Aorta (tissue), 5 donors: ENCODE results near the gene ARID4B. TPM values are rescaled to one million over a fixed set of nuclear protein-coding genes. Genes with fewer than 3 reads are reported as not detected.

Experiments used
- ATAC-seq: fragments of 200-7000 bp; cut with Tn5 transposase; one replicate; pipeline ENCODE4 v1.9.1; 2022; ENCODE audit warnings: moderate library complexity; ENCODE audit not compliant: low FRiP score
- DNase-seq, 2 donors: peaks; one replicate each; pipeline ENCODE4 v3.0.0-alpha.2; 2020
- H3K27ac ChIP-seq, 2 donors: one replicate each; pipeline ENCODE4 v1.5.1; 2013; ENCODE audit warnings: low read length in 2 of 2, mild to moderate bottlenecking in 2 of 2, moderate library complexity in 2 of 2, control low read depth in 1 of 2, inconsistent platforms in 1 of 2, low read depth in 1 of 2
- H3K27me3 ChIP-seq, 2 donors: one replicate each; pipeline ENCODE4 v1.6.1; 2013; ENCODE audit warnings: control low read depth in 1 of 2, low read length in 1 of 2, mild to moderate bottlenecking in 1 of 2, moderate library complexity in 1 of 2; ENCODE audit not compliant: insufficient read depth in 2 of 2, control insufficient read depth in 1 of 2
- H3K36me3 ChIP-seq, 2 donors: one replicate each; pipeline ENCODE4 v1.6.1; 2013; ENCODE audit warnings: control low read depth in 1 of 2, low read length in 1 of 2, mild to moderate bottlenecking in 1 of 2; ENCODE audit not compliant: insufficient read depth in 2 of 2, control insufficient read depth in 1 of 2
- H3K4me1 ChIP-seq, 2 donors: one replicate each; pipeline ENCODE4 v1.6.1; 2013; ENCODE audit warnings: low read length in 2 of 2, control low read depth in 1 of 2, mild to moderate bottlenecking in 1 of 2, moderate library complexity in 1 of 2; ENCODE audit not compliant: insufficient read depth in 2 of 2, control insufficient read depth in 1 of 2
- H3K4me3 ChIP-seq, 2 donors: one replicate each; pipeline ENCODE4 v1.5.1; 2013; ENCODE audit warnings: low read length in 2 of 2, control low read depth in 1 of 2, mild to moderate bottlenecking in 1 of 2
- H3K9me3 ChIP-seq: one replicate; pipeline ENCODE4 v1.6.1; 2013; ENCODE audit warnings: mild to moderate bottlenecking, low read length; ENCODE audit not compliant: control insufficient read depth
- WGBS, 2 donors: extraction: QIAGEN DNeasy Blood & Tissue Kit; methylation state at CpG; one replicate each; pipeline ENCODE4 v1.1.7; 2013; 5-methylcytosine and 5-hydroxymethylcytosine counted together
- intact Hi-C, 2 donors: fragments of 100-400 bp; cut with DNase I; formaldehyde crosslinking; loops; one replicate each; pipeline versions ENCODE4 v1.14.2 to v1.15.0; 2022
- polyA plus RNA-seq, 2 donors: library from polyadenylated mRNA; stranded (reverse); fragments of 200-250 nt; gene quantifications; one replicate each; pipeline ENCODE4 v1.2.3, GENCODE V29; 2013
- total RNA-seq, 2 donors: library from RNA; stranded (reverse); fragmentation: NEBNext Ultra II Directional; extraction: Animal tissue kit (Norgen Biotek cat#: 25700); gene quantifications; one replicate each; pipeline ENCODE4 v1.2.1, GENCODE V29; 2021
- donor health status: healthy with polysubstance abuse.
- donor health status: Bipolar disorder and iron deficiency.
- donor health status: DM: no; HTN: no; CAD: no.
- donor health status: DM: no; HTN: no; CAD: no.
- donor health status: DM: yes; HTN: yes; CAD: no.

ARID4B gene
- total and polyA plus RNA-seq, 4 donors: 9.8 to 56.6 (median 37.2) TPM

GRCh38 chr1:235357485-235358373 lies 29.8 kb upstream of the ARID4B start:
- Histone ChIP-seq H3K9me3 (no peaks in the 10 kb centered on the region), H3K27ac (no peak overlapping the region), H3K27me3 (no peaks in the 10 kb centered on the region), H3K36me3 (no peaks in the 10 kb centered on the region), H3K4me3 (no peak overlapping the region), H3K4me1 (no peaks in the 10 kb centered on the region)
- intact Hi-C loops: no loop called here
- WGBS, 2 donors: 69 to 73% methylated on average over 11 of the region's 11 CpGs
- DNase-seq (no peak), ATAC-seq (no peak)

GRCh38 chr1:235351898-235352297 lies 23.9 kb upstream of the ARID4B start:
- H3K4me3 ChIP-seq: no peak overlapping the region
- WGBS, 2 donors: 57 to 60% methylated on average over 3 of the region's 3 CpGs
- H3K4me1 ChIP-seq: no peaks in the 10 kb centered on the region
- intact Hi-C loops: no loop called here
- ATAC-seq (no peak), DNase-seq (no peak)
- no peaks in the 10 kb centered on the region for H3K36me3 ChIP-seq
- no peaks in the 10 kb centered on the region for H3K27me3 ChIP-seq
- no peak overlapping the region for H3K27ac ChIP-seq
- no peaks in the 10 kb centered on the region for H3K9me3 ChIP-seq

DNA sequence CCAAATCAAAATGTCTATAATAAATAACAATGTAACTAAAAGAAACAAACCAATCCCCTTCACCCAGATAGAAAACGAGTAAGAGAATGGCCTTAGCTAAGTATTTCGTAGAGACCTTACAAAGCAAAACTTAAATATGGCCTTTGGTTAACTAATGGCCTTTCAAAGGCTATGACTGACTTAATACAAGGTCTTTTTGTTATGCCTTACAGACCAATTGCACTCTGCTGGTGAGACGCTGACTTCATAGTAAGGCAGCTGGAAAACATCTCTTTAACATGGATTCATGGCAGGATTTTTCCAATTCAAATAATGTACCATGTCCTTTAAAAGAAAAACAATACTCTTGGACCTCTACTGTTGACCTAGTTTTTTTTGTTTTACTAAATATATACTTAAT lies 23.5 kb upstream of the ARID4B start:
- no peaks in the 10 kb centered on the region for H3K4me1 ChIP-seq
- intact Hi-C loops: no loop called here
- H3K9me3 ChIP-seq: no peaks in the 10 kb centered on the region
- DNase-seq: no peak
- H3K36me3 ChIP-seq: no peaks in the 10 kb centered on the region
- H3K27me3 ChIP-seq: no peaks in the 10 kb centered on the region
- 59 to 62% methylated on average over 3 of the region's 3 CpGs for WGBS, 2 donors
- ATAC-seq: no peak
- no peak overlapping the region for H3K4me3 ChIP-seq
- H3K27ac ChIP-seq: no peak overlapping the region

DNA sequence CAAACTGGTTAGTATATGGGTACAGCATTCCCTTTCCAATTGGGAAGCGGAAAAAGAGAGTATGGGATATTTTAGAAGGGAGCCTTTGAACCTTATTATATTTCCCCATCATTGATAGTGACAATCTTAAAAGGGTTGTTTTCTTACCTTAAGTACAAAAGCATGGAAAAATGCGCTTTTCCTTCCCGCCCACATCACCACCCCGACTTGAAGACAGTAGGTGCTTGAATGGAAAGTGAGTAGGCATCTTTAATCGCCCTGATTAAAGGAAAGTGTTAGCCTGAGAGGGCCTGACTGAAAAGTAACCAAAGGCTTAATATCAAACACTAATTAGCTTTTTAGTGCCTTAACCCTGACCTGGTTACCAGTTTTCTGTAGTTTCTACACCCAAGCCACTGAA lies 15.7 kb upstream of the ARID4B start:
- Histone ChIP-seq H3K36me3 (no peaks in the 10 kb centered on the region), H3K9me3 (no peaks in the 10 kb centered on the region), H3K27me3 (no peaks in the 10 kb centered on the region), H3K4me3 (no peak overlapping the region), H3K4me1 (no peaks in the 10 kb centered on the region), H3K27ac (no peak overlapping the region)
- 96% methylated on average over 5 of the region's 5 CpGs for WGBS, 2 donors
- DNase-seq: no peak
- intact Hi-C loops: no loop called here
- ATAC-seq: no peak

DNA sequence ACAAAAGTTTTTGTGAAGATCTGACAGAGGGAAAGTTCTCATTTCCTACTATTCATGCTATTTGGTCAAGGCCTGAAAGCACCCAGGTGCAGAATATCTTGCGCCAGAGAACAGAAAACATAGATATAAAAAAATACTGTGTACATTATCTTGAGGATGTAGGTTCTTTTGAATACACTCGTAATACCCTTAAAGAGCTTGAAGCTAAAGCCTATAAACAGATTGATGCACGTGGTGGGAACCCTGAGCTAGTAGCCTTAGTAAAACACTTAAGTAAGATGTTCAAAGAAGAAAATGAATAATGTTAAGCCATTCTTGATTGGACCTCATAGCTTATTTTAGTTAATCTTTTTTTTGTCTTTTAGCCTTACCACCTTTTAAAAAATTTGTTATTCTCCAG lies 14.5 kb upstream of the ARID4B start:
- 87 to 90% methylated on average over 3 of the region's 3 CpGs for WGBS, 2 donors
- no peaks in the 10 kb centered on the region for H3K9me3 ChIP-seq
- H3K27me3 ChIP-seq: no peaks in the 10 kb centered on the region
- ATAC-seq: no peak
- H3K4me1 ChIP-seq: no peaks in the 10 kb centered on the region
- H3K36me3 ChIP-seq: no peaks in the 10 kb centered on the region
- DNase-seq: no peak
- no peak overlapping the region for H3K4me3 ChIP-seq
- H3K27ac ChIP-seq: no peak overlapping the region
- intact Hi-C loops: no loop called here

- intact Hi-C loops: no loop called here
- Histone ChIP-seq H3K4me1 (no peaks in the 10 kb centered on the region), H3K27me3 (no peaks in the 10 kb centered on the region), H3K9me3 (no peaks in the 10 kb centered on the region), H3K4me3 (no peak overlapping the region), H3K36me3 (no peaks in the 10 kb centered on the region), H3K27ac (no peak overlapping the region)
- DNase-seq: no peak
- WGBS, 2 donors: 49 to 51% methylated on average over 6 of the region's 6 CpGs
- ATAC-seq: no peak
Observed at GRCh38 chr1:235342039-235342438, 14.1 kb upstream of the ARID4B start.

DNA sequence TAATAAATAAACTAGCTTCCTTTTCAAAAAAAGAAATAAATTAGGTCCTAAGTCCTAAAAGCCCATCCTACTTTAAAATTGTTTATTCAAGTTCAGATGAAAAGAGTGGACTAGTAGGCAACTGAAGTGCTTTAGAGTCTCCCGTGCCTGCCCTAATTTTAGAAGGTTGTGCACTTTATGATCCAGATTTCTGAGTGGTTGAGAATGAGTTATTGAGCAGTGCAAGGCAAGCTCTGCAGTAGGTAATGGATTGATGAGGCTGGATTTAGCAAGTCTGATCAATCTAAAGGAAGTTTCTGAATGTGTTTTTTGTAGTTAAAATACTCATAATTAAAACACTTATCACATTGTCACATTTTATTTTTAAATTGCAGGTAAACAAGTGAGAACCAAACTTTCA lies 13.4 kb upstream of the ARID4B start:
- ATAC-seq: no peak
- intact Hi-C loops: no loop called here
- no peaks in the 10 kb centered on the region for H3K36me3 ChIP-seq
- no peaks in the 10 kb centered on the region for H3K9me3 ChIP-seq
- no peaks in the 10 kb centered on the region for H3K27me3 ChIP-seq
- 24 to 25% methylated on average over 1 of the region's 1 CpG for WGBS, 2 donors
- H3K27ac ChIP-seq: no peak overlapping the region
- no peaks in the 10 kb centered on the region for H3K4me1 ChIP-seq
- no peak for DNase-seq
- no peak overlapping the region for H3K4me3 ChIP-seq

DNA sequence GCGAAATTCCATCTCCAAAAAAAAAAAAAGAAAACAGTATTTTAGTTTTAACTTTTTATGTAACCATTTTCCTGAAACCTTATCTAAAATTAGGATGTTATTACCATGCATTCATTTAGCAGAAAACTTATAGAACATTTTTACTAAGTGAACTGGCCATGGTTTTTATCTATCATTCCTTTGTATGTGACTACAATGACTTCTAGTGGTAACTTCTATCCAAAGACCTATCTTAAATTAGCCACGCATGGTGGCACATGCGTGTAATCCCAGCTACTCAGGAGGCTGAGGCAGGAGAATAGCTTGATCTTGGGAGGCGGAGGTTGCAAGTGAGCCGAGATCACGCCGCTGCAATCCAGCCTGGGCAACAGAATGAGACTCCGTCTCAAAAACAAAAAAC lies 11.8 kb upstream of the ARID4B start:
- DNase-seq (no peak), ATAC-seq (no peak)
- H3K27ac ChIP-seq: no peak overlapping the region
- no peaks in the 10 kb centered on the region for H3K9me3 ChIP-seq
- H3K4me1 ChIP-seq: no peaks in the 10 kb centered on the region
- intact Hi-C loops: no loop called here
- H3K4me3 ChIP-seq: no peak overlapping the region
- H3K36me3 ChIP-seq: no peaks in the 10 kb centered on the region
- no peaks in the 10 kb centered on the region for H3K27me3 ChIP-seq
- WGBS, 2 donors: 80 to 81% methylated on average over 8 of the region's 8 CpGs

DNA sequence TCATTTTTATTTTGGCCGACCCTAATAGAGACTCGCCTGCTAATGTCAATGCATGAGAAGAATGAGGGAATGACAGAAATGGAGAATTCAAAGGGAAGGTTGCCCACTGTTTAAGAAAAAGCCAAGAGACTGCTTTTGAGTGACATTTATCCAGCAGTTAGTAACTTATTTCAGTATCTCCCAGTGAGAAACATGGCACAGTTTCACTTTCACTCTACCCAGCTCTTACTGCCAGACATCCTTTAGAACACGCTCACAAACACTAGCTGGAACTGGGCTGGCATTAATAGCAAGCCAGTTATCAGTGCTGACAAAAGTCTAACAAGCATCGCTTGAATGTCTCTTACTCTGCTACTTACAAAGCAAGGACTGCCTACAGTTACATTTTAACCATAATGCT lies 8.9 kb upstream of the ARID4B start:
- Histone ChIP-seq H3K36me3 (no peaks in the 10 kb centered on the region), H3K27me3 (no peaks in the 10 kb centered on the region), H3K4me3 (no peak overlapping the region), H3K4me1 (no peaks in the 10 kb centered on the region), H3K9me3 (no peaks in the 10 kb centered on the region), H3K27ac (no peak overlapping the region)
- ATAC-seq (no peak), DNase-seq (no peak)
- intact Hi-C loops: no loop called here
- 67 to 73% methylated on average over 4 of the region's 4 CpGs for WGBS, 2 donors
